Measurements from ENCODE around the gene PPM1H.
A peak's percentile ranks its signal among the peaks of the same experiment; 100 is the strongest.
"Not testable (repeated sequence)": the region's sequence is repeated elsewhere in the genome, so short reads cannot be mapped to it uniquely, and the experiment has no call there.

Gene PPM1H

DNA sequence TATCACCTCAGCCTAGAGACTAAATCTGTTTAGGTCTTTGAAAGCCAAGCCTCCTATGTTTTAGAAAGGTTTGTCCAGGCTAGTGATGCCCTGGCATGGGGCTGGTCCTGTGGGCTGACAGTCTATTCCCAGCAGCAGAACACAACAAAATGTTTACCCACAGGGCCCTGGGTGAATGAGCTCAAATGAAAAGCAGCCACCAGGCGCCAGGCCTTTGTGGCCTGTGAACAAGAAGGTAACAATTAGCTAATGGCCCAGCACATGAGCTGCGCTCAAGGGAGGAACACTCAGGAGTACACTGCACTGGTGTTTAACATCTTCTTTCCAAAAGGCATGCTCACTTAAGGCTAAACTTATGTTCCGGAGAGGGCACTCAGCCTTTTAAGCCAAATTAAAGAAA lies 266.2 kb downstream of the PPM1H start:
- no peak for DNase-seq

DNA sequence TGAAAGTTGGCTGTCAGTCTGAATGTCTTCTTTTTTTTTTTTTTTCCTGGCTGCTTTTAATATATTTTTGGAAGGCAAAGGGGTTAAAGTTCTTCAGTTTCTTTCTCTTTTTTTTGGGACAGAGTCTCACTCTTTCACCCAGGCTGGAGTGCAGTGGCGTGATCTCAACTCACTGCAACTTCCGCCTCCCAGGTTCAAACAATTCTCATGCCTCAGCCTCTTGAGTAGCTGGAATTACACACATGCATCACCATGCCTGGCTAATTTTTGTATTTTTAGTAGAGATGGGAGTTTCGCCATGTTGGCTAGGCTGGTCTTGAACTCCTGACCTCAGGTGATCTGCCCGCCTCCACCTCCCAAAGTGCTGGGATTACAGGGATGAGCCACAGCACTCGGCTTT lies 270.0 kb downstream of the PPM1H start:
- DNase-seq: not testable (repeated sequence)

DNA sequence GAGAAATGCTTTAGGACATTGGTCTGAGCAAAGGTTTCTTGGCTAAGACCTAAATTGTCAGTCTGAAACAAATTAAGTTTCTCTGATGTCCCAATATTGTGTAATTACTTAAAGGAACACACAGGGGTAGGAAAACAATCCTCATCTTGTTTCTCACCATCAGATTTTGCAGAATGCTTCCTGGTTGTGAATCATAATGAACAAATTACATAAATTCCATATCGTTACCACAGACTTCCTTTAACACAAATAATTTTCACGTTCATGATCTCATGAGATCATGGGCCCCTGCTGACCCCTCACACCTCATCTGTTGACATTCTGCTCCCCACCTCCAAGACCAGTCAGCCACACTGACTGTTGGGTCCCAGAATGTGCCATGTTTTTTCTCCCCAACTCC lies 274.2 kb downstream of the PPM1H start:
- DNase-seq: no peak

DNA sequence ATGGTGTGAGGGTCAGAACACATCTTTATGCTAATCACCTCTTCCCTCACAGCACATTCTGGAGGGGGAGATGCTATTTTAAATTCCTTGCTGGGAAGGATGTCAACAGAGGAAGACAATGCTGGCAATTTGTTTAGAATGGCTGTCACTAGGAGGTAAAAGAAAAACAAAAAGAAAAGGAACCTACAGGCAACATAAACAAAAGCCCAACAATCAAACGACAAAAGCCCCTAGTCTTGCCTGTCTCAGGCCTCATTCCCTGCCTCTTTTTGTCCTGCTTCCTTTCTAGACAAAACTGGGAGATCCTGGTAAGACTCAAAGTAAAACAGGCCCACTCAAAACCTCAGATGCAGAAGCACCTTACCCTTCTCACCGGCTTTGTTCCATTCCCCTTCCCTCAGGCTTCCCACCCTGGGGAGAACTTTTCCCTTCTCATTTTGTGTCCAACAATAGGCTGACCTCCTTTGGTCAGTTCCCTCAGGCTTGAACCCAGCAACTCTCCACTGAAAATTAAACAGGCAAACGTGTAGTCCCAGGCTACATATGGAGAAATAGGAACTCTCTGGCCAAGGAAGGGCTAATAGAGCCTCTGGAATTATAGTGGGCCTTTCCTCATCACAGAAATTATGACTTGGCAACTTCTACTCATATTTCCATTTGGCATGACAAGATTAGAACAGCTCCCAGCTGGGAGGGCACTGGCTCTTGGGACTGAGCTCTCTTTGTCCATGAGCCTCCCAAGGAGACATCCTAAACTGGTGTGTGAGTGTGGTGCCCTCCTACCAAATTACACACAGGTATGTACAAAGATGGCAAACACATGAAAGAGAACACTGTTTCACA lies 275.3 kb downstream of the PPM1H start:
- DNase-seq: no peak

DNA sequence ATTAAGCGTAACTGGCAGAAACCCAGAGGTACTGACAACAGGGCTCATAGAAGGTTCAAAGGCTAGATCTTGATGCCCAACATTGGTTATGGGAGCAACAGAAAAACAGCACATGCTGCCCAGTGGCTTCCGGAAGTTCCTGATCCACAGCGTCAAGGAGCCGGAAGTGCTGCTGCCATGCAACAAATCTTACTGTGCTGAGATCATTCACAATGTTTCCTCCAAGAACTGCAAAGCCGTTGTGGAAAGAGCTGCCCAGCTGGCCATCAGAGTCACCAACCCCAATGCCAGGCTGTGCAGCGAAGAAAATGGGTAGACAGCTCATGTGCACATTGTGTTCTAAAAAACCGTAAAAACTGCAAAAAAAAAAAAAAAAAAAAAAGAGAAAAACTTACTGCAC lies 276.0 kb downstream of the PPM1H start:
- no peak for DNase-seq

DNA sequence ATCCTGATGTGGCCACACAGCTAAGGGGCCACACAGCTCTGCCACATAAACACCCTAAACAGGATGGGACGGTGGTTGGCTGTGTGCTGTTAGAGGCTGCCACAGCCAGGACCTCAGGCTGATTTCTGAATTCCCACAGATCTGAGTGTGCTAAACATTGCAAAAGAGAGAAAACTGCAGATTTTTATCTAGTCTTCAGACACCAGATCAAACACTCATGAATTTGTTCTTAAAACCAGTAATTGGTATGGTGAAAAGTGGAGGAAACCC lies 277.7 kb downstream of the PPM1H start:
- DNase-seq: no peak

DNA sequence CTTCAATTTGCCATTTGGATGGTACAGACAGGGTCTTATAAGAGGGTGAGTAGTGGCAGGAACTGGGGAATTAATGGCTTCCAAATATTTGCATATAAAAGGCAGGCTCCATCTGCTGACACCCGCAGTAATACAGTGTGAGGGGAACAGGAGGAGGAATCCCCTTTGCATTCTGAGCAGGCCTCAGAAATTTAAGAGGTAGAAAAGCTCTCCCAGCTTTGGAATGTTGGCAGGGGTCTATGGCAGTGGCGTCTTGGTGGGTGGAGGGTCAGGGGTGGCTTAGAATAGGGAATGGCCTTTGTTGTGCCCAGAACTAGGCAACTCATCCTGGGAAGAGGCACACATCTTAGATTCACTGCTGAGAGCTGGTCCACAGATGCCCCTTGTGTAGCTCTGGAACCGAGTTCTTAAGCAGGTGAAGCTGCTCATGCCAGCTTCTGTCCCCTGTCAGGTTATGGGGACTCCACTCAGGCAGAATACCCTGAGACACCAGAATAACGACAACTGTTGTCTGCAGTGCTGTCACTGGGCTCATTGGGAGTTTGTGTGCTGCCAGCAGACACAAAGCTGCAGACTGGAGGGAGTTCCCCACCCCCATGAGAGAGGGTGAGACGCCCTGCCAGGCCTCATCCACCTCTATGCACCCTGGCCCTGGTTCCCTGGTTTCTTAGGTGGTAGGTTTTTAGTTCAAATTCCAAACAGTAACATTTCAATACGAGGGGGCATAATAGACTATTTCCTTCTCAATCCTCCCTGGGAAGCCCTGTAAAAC lies 278.2 kb downstream of the PPM1H start:
- DNase-seq: no peak

DNA sequence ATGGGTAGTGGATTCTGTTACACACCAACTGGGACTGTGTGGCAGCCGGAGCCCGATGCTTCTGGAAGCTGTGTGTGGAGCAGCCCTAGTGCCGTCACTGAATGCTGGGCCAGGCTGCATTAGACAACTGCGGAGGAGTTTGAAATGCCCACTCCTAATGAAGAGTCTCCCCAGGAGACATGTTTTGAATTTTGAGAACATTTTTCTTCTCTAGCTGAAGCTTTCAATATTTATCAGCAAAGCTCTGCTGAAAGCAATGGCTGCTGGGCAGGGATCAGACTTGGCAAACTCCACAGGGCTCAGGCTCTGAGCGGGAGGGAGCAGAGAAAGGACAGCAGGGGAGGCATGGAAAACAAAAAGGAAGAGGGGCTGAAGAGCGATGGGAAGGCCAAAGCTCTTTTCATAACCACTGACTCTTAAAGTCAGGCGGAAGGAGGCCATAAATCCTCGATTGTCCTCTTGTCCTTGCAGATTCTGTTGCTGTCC lies 279.2 kb downstream of the PPM1H start:
- DNase-seq: no peak

DNA sequence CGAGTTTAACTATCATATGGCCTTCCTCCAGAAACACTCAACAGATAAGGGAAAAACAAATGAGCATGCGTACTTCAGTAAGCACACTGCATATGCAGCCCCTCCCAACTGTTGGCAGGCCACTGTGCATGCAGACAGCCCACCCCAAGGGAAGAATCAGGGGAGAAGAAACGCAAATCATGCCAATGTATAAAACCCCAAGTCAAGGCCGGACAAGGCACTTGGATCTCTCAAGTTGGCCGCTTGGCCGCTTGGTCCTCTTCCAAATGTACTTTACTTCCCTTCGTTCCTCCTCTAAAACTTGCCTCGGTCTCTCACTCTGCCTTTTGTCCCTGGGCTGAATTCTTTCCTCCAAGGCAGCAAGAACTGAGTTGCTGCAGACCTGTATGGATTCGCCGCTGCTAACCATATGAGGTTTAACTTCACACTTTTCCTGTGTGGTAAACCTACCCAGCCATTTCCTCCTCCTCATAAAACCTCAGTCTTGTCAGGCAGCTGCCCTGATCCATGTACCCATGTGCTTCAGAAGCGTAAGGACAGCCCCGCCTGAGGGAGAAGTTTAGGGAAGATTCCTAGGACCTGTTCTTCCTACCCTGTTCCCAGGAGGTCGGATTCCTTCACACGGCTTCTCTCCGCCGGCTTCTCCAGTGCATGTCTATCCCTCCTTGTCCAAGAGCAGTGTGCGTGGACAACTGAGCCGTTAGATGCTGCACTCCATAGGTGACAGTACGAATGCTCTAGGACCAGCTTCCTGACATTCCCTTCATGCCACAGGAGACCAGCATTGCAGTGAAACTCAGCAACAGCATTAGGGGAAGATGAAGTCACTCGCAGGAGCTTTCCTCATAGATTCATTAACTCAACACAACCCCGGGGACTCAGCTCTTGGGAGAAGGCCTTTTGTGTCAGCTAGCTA lies 280.4 kb downstream of the PPM1H start:
- DNase-seq: no peak

DNA sequence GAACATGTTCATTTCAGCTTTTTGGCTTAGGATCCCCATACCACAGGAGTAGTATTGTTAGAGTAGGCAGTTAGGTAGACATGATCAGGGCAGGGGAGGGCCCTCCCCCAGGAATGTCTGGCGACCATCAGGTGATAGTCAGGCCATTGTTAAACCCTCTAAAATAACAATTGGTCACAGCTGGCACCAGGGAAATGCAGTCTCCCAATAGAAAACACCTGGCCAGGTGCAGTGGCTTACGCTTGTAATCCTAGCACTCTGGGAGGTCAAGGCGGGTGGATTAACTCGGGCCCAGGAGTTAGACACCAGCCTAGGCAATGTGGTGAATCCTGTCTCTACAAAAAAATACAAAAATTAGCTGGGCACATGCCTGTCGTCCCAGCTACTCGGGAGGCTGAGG lies 281.2 kb downstream of the PPM1H start:
- no peak for DNase-seq

DNA sequence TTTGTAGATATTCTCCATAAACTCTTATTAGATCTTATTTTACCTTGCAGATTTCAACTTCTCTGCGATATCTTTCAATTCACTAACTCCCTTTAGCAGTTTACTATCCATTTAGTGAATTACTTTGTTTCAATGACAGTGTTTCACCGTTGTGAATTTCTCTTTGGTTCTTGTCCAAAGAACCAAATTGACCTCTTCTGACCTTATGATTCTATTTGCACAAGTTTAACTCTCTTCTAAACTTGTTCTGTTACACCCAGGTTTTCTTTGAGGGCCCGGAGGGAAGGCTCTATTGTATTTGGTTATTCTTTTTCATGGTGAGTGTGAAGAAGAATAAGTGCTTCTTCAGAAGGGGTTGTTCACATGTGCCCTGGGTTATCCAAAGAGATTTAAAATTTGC lies 281.6 kb downstream of the PPM1H start:
- DNase-seq: no peak

DNA sequence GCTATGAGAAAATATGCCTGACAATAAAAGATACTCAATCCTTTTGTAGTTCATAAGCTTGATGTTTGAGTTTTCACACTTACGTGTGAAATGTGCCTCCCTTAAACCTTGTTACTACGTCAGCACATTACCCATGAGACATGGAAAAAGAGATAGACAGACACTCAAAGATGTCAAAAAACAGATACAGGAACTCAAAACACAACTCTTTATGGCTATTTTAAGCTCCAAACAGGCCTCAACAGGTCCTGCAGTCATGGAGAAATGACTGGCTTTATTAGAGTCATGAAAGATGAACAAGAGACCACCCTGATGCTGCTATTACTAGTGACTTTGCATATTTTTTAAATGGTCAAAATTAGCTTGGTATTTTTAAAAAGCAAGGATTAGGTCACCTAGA lies 283.8 kb downstream of the PPM1H start:
- no peak for DNase-seq

DNA sequence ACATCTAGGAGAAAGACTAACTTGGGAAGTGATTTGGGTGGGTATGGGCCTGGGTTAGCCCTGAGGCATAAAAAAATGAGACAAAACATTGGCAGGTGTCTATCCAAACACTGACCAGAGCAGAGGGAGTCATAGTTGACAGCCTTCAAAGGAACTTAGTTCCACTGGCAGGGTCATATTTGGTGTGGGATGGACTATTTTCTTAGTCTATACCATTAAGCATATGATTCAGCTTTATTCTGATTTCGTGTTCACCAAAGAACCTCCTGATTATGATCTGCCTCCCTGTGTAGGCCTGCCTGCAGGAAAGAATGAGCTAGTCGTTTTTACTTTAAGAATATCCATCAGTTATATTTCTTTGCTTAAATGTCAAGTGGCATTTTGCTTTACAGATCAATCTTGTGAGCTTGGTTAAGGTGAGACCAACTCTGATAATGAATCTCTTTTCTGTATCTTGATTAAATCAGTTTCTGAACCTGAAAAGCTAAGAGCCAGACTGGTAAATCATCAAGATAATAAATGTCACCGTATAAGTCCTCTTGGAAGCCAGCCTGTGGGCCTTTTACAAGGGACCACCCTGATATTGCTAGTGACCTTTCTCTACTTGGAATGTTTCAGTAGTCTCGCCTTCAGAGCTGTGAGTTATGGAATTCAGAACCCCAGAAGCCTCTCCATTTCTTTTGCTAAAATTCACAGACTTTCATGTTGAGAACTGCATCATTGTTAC lies 285.4 kb downstream of the PPM1H start:
- no peak for DNase-seq

DNA sequence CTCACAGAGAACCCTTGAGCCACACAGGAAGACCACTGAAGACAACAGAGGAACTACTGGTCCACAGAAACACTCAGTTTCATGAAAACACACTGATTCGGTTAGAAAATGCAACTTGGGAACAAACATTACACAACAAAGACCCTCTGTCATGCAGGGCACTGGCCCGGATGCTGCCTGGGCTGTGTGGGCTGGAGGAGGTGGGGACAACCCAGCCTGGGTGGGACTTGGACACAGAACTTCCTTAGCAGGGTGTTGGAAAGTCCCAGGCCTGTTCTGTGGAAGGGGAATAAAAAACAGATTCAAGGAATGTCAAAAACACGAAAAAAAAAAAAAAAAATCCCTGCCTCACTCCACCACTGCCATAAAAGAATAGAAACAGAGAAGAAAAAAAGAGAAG lies 287.4 kb downstream of the PPM1H start:
- DNase-seq: no peak

DNA sequence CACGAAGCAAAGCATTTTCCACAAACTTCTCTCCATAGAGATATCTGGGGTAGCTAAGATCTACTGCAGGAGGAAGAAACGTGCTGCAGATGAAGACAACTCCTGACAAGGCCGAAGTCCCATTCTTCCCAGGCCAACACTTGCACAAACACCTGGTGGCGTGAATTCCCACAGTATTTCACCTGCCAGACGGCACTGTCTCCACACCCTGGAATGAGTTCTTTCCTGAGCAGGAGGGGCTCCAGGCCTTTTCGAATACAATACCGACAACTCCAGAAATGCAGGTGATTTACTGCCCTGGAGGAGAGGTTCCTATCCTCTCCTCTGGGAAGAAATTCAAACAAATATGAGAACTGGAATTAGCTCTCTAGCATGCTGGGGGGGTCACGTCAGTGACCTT lies 288.4 kb downstream of the PPM1H start:
- DNase-seq: no peak

DNA sequence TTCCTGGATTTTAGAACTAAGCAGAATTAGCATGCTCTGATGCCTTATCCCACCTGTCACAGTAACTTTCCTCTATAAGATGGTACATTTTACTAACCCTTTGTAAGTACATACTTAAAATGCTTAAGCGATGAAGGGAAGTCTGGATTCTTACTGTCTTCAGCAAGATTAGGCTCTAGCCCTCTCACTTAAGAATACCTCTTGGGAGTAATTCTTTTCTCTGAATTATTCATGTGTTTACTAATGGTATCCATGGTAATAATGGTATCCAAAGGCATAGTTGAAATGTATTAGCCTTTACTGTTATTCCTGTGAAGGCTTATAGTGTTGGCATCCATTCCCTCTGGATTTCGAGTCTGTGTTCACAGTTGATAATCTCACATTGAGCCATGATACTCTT lies 291.5 kb downstream of the PPM1H start:
- DNase-seq: no peak

DNA sequence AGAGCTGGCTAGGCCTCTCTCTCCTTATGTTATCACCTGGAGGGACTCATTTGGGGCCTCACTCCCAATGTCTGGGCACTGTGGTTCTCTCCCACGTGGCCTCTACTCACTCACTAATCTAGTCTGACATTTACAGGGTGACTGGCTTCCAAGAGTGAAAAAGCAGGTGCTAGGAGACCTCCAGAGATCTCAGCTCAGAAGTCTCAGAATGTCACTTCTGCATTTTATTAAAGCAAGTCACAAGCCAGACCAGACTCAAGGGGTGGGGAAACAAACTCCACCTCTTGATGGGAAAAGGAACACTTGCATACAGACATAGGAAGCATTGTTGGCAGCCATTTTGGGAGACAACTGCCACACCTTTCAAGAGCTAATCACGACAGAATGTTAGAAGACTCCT lies 292.5 kb downstream of the PPM1H start:
- no peak for DNase-seq

DNA sequence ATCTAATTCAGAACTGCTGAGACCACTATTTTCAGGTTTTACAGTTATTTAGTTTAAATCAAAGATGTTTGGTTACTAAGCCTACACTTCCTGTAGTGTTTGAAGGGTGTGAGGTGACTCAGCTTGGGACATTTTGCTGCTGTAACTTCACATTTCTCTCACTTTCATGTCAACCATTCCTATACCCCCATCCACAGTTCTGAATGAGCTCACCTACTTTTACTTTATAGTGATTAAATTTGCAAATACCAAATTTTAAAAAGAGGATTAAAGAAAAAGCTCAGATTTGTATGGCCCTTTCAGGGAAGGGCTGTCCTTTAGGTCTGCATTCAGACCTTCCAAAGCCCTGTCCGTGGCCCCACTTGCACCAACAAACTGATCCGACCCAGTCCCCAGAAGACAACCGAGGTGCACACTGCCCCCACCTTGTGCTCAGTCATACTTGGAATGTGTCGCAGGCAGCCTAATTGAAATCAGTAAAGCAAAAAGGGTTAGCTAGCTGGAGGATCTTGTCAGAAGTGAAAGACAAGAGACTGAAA lies 294.0 kb downstream of the PPM1H start:
- peak; percentile 25 to 28 for DNase-seq

DNA sequence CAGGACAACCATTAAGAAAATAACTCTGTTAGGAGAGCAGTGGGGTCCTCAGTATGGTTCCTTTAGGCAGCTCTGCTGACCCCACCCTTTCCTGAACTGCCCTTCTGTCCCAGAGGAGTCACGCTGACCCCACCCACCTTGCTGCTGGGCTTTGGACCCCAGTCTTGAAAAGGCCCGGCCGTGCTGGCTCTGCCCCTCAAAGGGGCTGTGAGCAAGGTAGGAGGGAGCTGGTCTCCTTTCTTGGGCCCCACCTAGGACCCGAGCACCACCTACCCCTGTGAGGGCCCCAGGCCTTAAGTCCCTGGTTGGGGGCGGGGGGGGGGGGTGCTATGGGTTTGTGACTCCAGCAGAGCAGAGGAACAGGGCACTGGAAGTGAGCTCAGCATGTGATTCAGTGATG lies 297.3 kb downstream of the PPM1H start:
- no peak for DNase-seq

DNA sequence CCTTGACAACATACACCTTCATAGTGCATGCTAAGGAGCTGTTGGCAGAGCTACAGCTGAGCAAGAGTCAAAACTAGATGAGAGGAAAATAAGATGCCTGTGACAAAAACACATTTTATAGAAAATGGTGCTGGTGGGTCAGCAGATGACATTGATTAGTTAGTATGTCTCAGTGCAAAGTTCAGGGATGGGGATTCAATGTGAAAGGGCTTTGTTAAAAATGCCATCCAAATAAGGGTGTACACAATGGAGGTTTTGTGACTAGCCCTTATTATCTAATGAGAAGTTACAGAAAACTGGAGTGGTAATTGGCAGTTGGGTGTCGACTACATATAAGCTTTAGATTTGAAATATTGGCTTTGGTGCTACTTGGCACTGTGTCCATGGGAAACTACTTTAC lies 299.3 kb downstream of the PPM1H start:
- no peak for DNase-seq

DNA sequence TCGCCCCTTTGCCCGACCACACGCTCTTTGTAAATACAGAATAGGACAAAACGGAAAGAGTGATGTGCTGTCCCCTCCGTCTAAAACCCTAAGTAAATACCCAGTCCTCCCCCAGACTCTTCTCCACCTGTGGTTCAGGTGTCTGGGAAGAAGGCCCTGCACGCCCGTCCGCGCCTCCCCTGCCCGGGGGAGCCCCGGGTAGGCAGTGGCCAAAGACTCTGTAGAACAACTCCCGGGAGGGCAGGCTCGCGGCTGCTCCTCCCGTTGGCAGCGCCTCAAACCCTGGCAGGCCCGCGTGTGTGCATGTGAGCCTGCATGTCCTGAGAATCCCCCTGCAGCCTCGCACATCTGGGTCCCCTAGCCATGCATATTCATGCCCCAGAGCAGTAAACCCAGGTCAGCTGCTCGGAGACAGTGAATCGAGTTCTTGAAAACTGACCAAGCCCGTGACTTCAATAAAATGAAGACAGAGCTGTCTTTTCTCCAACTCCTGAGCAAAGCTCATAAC lies 302.5 kb downstream of the PPM1H start:
- DNase-seq: no peak

Measured in stimulated activated CD4-positive, alpha-beta T cell treated with anti-CD3 and anti-CD28 coated beads, Interleukin-2, amount 100 ng/mL, for 48 hours (primary cell).